Measurements from ENCODE around the gene COP1. TPM values are rescaled to one million over a fixed set of nuclear protein-coding genes. Genes with fewer than 3 reads are reported as not detected.

The COP1 gene
- total RNA-seq, 1 donor from 2014 or later, result 52.1 TPM

GRCh38 chr1:175978926-175979325, 228.2 kb downstream of the COP1 start:
- no peak for TF ChIP-seq CTCF (IDR thresholded peaks at IDR 0.05)
- Mint-ChIP-seq H3K27me3 (no peaks in the 10 kb centered on the region), H3K27ac (no peak overlapping the region), H3K4me1 (no peaks in the 10 kb centered on the region), H3K36me3 (ENCODE audit: low read depth) (peaks cover 72% of the 10 kb centered on the region), H3K9me3 (peaks cover 17% of the 10 kb centered on the region), H3K4me3 (no peak overlapping the region)
- intact Hi-C loops (cut with micrococcal nuclease), result no loop called here
- DNase-seq, result no peak
- no peak for ATAC-seq (ENCODE audit: low read depth)
- ChIA-PET CTCF (no interaction called here), POLR2A (no interaction called here)

GRCh38 chr1:175978476-175978875, 228.6 kb downstream of the COP1 start:
- no peak for TF ChIP-seq CTCF (IDR thresholded peaks at IDR 0.05)

GRCh38 chr1:175976865-175977642, 230.0 kb downstream of the COP1 start:
- CTCF ChIA-PET, result interaction anchor here (0.5 kb wide), 1 partner anchor 658 kb away, joined by 3 read pairs; no protein-coding TSS in a partner anchor
- no peak for DNase-seq
- no peak for ATAC-seq (ENCODE audit: low read depth)
- POLR2A ChIA-PET, result no interaction called here
- H3K27ac Mint-ChIP-seq, result no peak overlapping the region
- TF ChIP-seq CTCF (IDR thresholded peaks at IDR 0.05), result no peak
- no peaks in the 10 kb centered on the region for H3K4me1 Mint-ChIP-seq
- intact Hi-C loops (cut with micrococcal nuclease), result no loop called here
- peaks cover 66% of the 10 kb centered on the region for H3K36me3 Mint-ChIP-seq (ENCODE audit: low read depth)
- H3K9me3 Mint-ChIP-seq, result peaks cover 7% of the 10 kb centered on the region
- no peaks in the 10 kb centered on the region for H3K27me3 Mint-ChIP-seq
- no peak overlapping the region for H3K4me3 Mint-ChIP-seq

More at GRCh38 chr1:175978476-175978875, 228.6 kb downstream of the COP1 start:
- Mint-ChIP-seq H3K9me3 (peaks cover 14% of the 10 kb centered on the region), H3K4me1 (no peaks in the 10 kb centered on the region), H3K4me3 (no peak overlapping the region), H3K27me3 (no peaks in the 10 kb centered on the region), H3K36me3 (ENCODE audit: low read depth) (peaks cover 72% of the 10 kb centered on the region), H3K27ac (no peak overlapping the region)
- intact Hi-C loops (cut with micrococcal nuclease), result no loop called here
- DNase-seq, result no peak
- ChIA-PET POLR2A (no interaction called here), CTCF (no interaction called here)
- no peak for ATAC-seq (ENCODE audit: low read depth)

GRCh38 chr1:175969231-175969630, 237.9 kb downstream of the COP1 start:
- CTCF ChIA-PET, result no interaction called here

More at GRCh38 chr1:175969231-175969630, 237.9 kb downstream of the COP1 start:
- intact Hi-C loops (cut with micrococcal nuclease), result no loop called here
- Mint-ChIP-seq H3K36me3 (ENCODE audit: low read depth) (peaks cover 46% of the 10 kb centered on the region), H3K27ac (no peak overlapping the region), H3K9me3 (no peaks in the 10 kb centered on the region), H3K4me1 (no peaks in the 10 kb centered on the region), H3K27me3 (no peaks in the 10 kb centered on the region), H3K4me3 (no peak overlapping the region)
- no peak for TF ChIP-seq CTCF (IDR thresholded peaks at IDR 0.05)
- ATAC-seq (ENCODE audit: low read depth) (no peak), DNase-seq (no peak)
- POLR2A ChIA-PET, result no interaction called here
